ENCODE data around the gene EPDR1.

EPDR1 gene

GRCh38 chr7:37916673-37917660 is 3.5 kb upstream of the EPDR1 start, which contains the start of gene SFRP4:
TSS of gene SFRP4 (minus strand) at chr7:37916817. CDS start at chr7:37916537, 280 bp downstream.
- Mint-ChIP-seq H3K9me3 (no peaks in the 10 kb centered on the region), H3K4me3 (peak within 1 kb of the TSS; percentile 44)
- no peak for DNase-seq (ENCODE audit: low spot score in 2 of 2)

GRCh38 chr7:37918526-37918925 is 1.9 kb upstream of the EPDR1 start:
- peaks cover 25% of the 10 kb centered on the region for H3K4me1 Mint-ChIP-seq
- no peaks in the 10 kb centered on the region for H3K36me3 Mint-ChIP-seq (ENCODE audit: insufficient read depth)
- no peak overlapping the region for H3K27ac Mint-ChIP-seq (ENCODE audit: low read depth)
- ATAC-seq (replicated peaks; ENCODE audit: extremely low read depth, poor library complexity, severe bottlenecking) (no peak), DNase-seq (ENCODE audit: low spot score in 2 of 2) (no peak)
- no peaks in the 10 kb centered on the region for H3K9me3 Mint-ChIP-seq
- H3K4me3 Mint-ChIP-seq: no peak overlapping the region
- H3K27me3 Mint-ChIP-seq: peaks cover 87% of the 10 kb centered on the region

More at GRCh38 chr7:37916673-37917660, 3.5 kb upstream of the EPDR1 start, which contains the start of gene SFRP4:
- Mint-ChIP-seq H3K36me3 (ENCODE audit: insufficient read depth) (no peaks in the 10 kb centered on the region), H3K27me3 (peaks cover 85% of the 10 kb centered on the region), H3K27ac (ENCODE audit: low read depth) (no peak within 1 kb of the TSS), H3K4me1 (peaks cover 25% of the 10 kb centered on the region)
- ATAC-seq (replicated peaks; ENCODE audit: extremely low read depth, poor library complexity, severe bottlenecking): no peak

- peaks cover 19% of the 10 kb centered on the region for H3K4me1 Mint-ChIP-seq
- no peaks in the 10 kb centered on the region for H3K36me3 Mint-ChIP-seq (ENCODE audit: insufficient read depth)
- peaks cover 62% of the 10 kb centered on the region for H3K27me3 Mint-ChIP-seq
- H3K4me3 Mint-ChIP-seq: peak overlapping the region; percentile 74
- peak; percentile 34 for ATAC-seq (replicated peaks; ENCODE audit: extremely low read depth, poor library complexity, severe bottlenecking)
- H3K9me3 Mint-ChIP-seq: no peaks in the 10 kb centered on the region
- no peak for DNase-seq (ENCODE audit: low spot score in 2 of 2)
- no peak overlapping the region for H3K27ac Mint-ChIP-seq (ENCODE audit: low read depth)
These were observed 687 bp downstream of the EPDR1 start for GRCh38 chr7:37920849-37921805.

GRCh38 chr7:37921876-37922275 is 1.4 kb downstream of the EPDR1 start:
- ATAC-seq (replicated peaks; ENCODE audit: extremely low read depth, poor library complexity, severe bottlenecking) (no peak), DNase-seq (ENCODE audit: low spot score in 2 of 2) (no peak)
- Mint-ChIP-seq H3K4me1 (peaks cover 16% of the 10 kb centered on the region), H3K27me3 (peaks cover 56% of the 10 kb centered on the region), H3K27ac (ENCODE audit: low read depth) (no peak overlapping the region), H3K4me3 (no peak overlapping the region), H3K9me3 (no peaks in the 10 kb centered on the region), H3K36me3 (ENCODE audit: insufficient read depth) (no peaks in the 10 kb centered on the region)

- Mint-ChIP-seq H3K4me3 (no peak overlapping the region), H3K9me3 (no peaks in the 10 kb centered on the region), H3K4me1 (peaks cover 6% of the 10 kb centered on the region), H3K27me3 (peaks cover 37% of the 10 kb centered on the region), H3K27ac (ENCODE audit: low read depth) (no peak overlapping the region), H3K36me3 (ENCODE audit: insufficient read depth) (no peaks in the 10 kb centered on the region)
- DNase-seq (ENCODE audit: low spot score in 2 of 2): no peak
- ATAC-seq (replicated peaks; ENCODE audit: extremely low read depth, poor library complexity, severe bottlenecking): no peak
These were observed 3.6 kb downstream of the EPDR1 start for GRCh38 chr7:37923996-37924395.

- DNase-seq (ENCODE audit: low spot score in 2 of 2) (no peak), ATAC-seq (replicated peaks; ENCODE audit: extremely low read depth, poor library complexity, severe bottlenecking) (no peak)
- no peak overlapping the region for H3K27ac Mint-ChIP-seq (ENCODE audit: low read depth)
- H3K4me3 Mint-ChIP-seq: no peak overlapping the region
- H3K4me1 Mint-ChIP-seq: peaks cover 6% of the 10 kb centered on the region
- peaks cover 32% of the 10 kb centered on the region for H3K27me3 Mint-ChIP-seq
- H3K36me3 Mint-ChIP-seq (ENCODE audit: insufficient read depth): no peaks in the 10 kb centered on the region
- no peaks in the 10 kb centered on the region for H3K9me3 Mint-ChIP-seq
These were observed 4.1 kb downstream of the EPDR1 start for GRCh38 chr7:37924491-37925041.

GRCh38 chr7:37925620-37926019 is 5.2 kb downstream of the EPDR1 start:
- no peak for DNase-seq (ENCODE audit: low spot score in 2 of 2)
- no peak overlapping the region for H3K4me3 Mint-ChIP-seq
- H3K27me3 Mint-ChIP-seq: peaks cover 21% of the 10 kb centered on the region
- no peak overlapping the region for H3K27ac Mint-ChIP-seq (ENCODE audit: low read depth)
- no peaks in the 10 kb centered on the region for H3K9me3 Mint-ChIP-seq
- H3K36me3 Mint-ChIP-seq (ENCODE audit: insufficient read depth): no peaks in the 10 kb centered on the region
- H3K4me1 Mint-ChIP-seq: no peaks in the 10 kb centered on the region
- ATAC-seq (replicated peaks; ENCODE audit: extremely low read depth, poor library complexity, severe bottlenecking): no peak

- Mint-ChIP-seq H3K27ac (ENCODE audit: low read depth) (no peak overlapping the region), H3K27me3 (peaks cover 6% of the 10 kb centered on the region), H3K36me3 (ENCODE audit: insufficient read depth) (no peaks in the 10 kb centered on the region), H3K4me1 (no peaks in the 10 kb centered on the region), H3K4me3 (no peak overlapping the region), H3K9me3 (no peaks in the 10 kb centered on the region)
- ATAC-seq (replicated peaks; ENCODE audit: extremely low read depth, poor library complexity, severe bottlenecking) (no peak), DNase-seq (ENCODE audit: low spot score in 2 of 2) (no peak)
These were observed 7.5 kb downstream of the EPDR1 start for GRCh38 chr7:37927773-37928444.

- H3K4me3 Mint-ChIP-seq: no peak overlapping the region
- no peak for DNase-seq (ENCODE audit: low spot score in 2 of 2)
- no peaks in the 10 kb centered on the region for H3K27me3 Mint-ChIP-seq
- no peaks in the 10 kb centered on the region for H3K36me3 Mint-ChIP-seq (ENCODE audit: insufficient read depth)
- ATAC-seq (replicated peaks; ENCODE audit: extremely low read depth, poor library complexity, severe bottlenecking): no peak
- H3K27ac Mint-ChIP-seq (ENCODE audit: low read depth): no peak overlapping the region
- H3K4me1 Mint-ChIP-seq: no peaks in the 10 kb centered on the region
- H3K9me3 Mint-ChIP-seq: no peaks in the 10 kb centered on the region
These were observed 8.4 kb downstream of the EPDR1 start for GRCh38 chr7:37928878-37929277.

GRCh38 chr7:37930226-37930948 is 9.9 kb downstream of the EPDR1 start:
- no peak overlapping the region for H3K27ac Mint-ChIP-seq (ENCODE audit: low read depth)
- H3K4me1 Mint-ChIP-seq: no peaks in the 10 kb centered on the region
- no peaks in the 10 kb centered on the region for H3K9me3 Mint-ChIP-seq
- H3K27me3 Mint-ChIP-seq: no peaks in the 10 kb centered on the region
- DNase-seq (ENCODE audit: low spot score in 2 of 2): no peak
- no peak overlapping the region for H3K4me3 Mint-ChIP-seq
- no peaks in the 10 kb centered on the region for H3K36me3 Mint-ChIP-seq (ENCODE audit: insufficient read depth)
- no peak for ATAC-seq (replicated peaks; ENCODE audit: extremely low read depth, poor library complexity, severe bottlenecking)

- no peak overlapping the region for H3K4me3 Mint-ChIP-seq
- peaks cover 12% of the 10 kb centered on the region for H3K27me3 Mint-ChIP-seq
- ATAC-seq (replicated peaks; ENCODE audit: extremely low read depth, poor library complexity, severe bottlenecking) (no peak), DNase-seq (ENCODE audit: low spot score in 2 of 2) (no peak)
- H3K27ac Mint-ChIP-seq (ENCODE audit: low read depth): no peak overlapping the region
- peaks cover 10% of the 10 kb centered on the region for H3K9me3 Mint-ChIP-seq
- no peaks in the 10 kb centered on the region for H3K4me1 Mint-ChIP-seq
- H3K36me3 Mint-ChIP-seq (ENCODE audit: insufficient read depth): no peaks in the 10 kb centered on the region
These were observed 12.1 kb downstream of the EPDR1 start for GRCh38 chr7:37932543-37932942.
